Caco-2 (cell line): ENCODE results near the gene ZC3HAV1. TPM values are rescaled to one million over a fixed set of nuclear protein-coding genes. Genes with fewer than 3 reads are reported as not detected.
A peak's percentile ranks its signal among the peaks of the same experiment; 100 is the strongest.

ENCODE experiments used
- BruUV-seq: library from RNA; stranded (reverse); fragments of 400-500 nt; replicated peaks from 2 replicates; lab custom pipeline; 2021; lab: Mats Ljungman, UMichigan
- CTCF ChIA-PET: fragments of 300-600 bp; sonication (Branson Sonifier 250); formaldehyde crosslinking; loops from one replicate; lab custom pipeline; 2022; ENCODE audit warnings: antibody characterized with exemption; lab: Charles Lee
- POLR2A ChIA-PET: fragments of 300-600 bp; sonication (Branson Sonifier 250); formaldehyde crosslinking; loops from one replicate; lab custom pipeline; 2022; ENCODE audit warnings: antibody characterized with exemption; lab: Charles Lee
- DNase-seq, 2 experiments: peaks; one replicate each; pipeline versions ENCODE4 v3.0.0 to v3.0.0-alpha.2; 2020 to 2022
- H3K27me3 ChIP-seq: replicated peaks from 2 replicates; pipeline ENCODE4 v1.6.0; 2011; ENCODE audit warnings: low read length; ENCODE audit not compliant: control insufficient read depth, insufficient read depth
- H3K36me3 ChIP-seq: 2 replicates; pipeline ENCODE4 v1.5.1; 2011; ENCODE audit warnings: low read length; ENCODE audit not compliant: control insufficient read depth, insufficient read depth
- H3K4me1 ChIP-seq: fragments of 250-450 bp; sonication (Bioruptor Pico); 2 replicates; pipeline ENCODE4 v1.5.1; 2020; ENCODE audit warnings: mild to moderate bottlenecking
- H3K4me3 ChIP-seq: 2 replicates; pipeline ENCODE4 v1.5.1; 2011; ENCODE audit warnings: low read depth, mild to moderate bottlenecking, control low read depth, low read length
- H3K9me3 ChIP-seq: fragments of 250-450 bp; sonication (Bioruptor Pico); 2 replicates; pipeline ENCODE4 v1.5.1; 2020; ENCODE audit warnings: mild to moderate bottlenecking, moderate library complexity
- H3K27ac Mint-ChIP-seq: one replicate; pipeline ENCODE4 v1.8.0; 2022; ENCODE audit warnings: mixed read lengths; ENCODE audit not compliant: unreplicated experiment
- H3K27me3 Mint-ChIP-seq: one replicate; pipeline ENCODE4 v1.8.0; 2022; ENCODE audit warnings: mixed read lengths; ENCODE audit not compliant: insufficient read depth, unreplicated experiment
- H3K36me3 Mint-ChIP-seq: one replicate; pipeline ENCODE4 v1.8.0; 2022; ENCODE audit warnings: mild to moderate bottlenecking, mixed read lengths; ENCODE audit not compliant: insufficient read depth, unreplicated experiment
- H3K4me1 Mint-ChIP-seq: one replicate; pipeline ENCODE4 v1.8.0; 2022; ENCODE audit warnings: low read depth, mixed read lengths; ENCODE audit not compliant: unreplicated experiment
- H3K4me3 Mint-ChIP-seq: one replicate; pipeline ENCODE4 v1.8.0; 2022; ENCODE audit warnings: mild to moderate bottlenecking, moderate library complexity, mixed read lengths; ENCODE audit not compliant: unreplicated experiment
- H3K9me3 Mint-ChIP-seq: one replicate; pipeline ENCODE4 v1.8.0; 2022; ENCODE audit warnings: mixed read lengths; ENCODE audit not compliant: unreplicated experiment
- intact Hi-C: fragments of 100-400 bp; cut with micrococcal nuclease; formaldehyde crosslinking; loops from one replicate; pipeline ENCODE4 v1.10.0; 2022; ENCODE audit not compliant: unreplicated experiment
- total RNA-seq: library from RNA; stranded (reverse); gene quantifications from 2 replicates; pipeline ENCODE4 v1.2.3, GENCODE V29; 2022
- TF ChIP-seq, protein P1 (sequence below), 2 experiments: fragments of 200-600 bp in 1 of 2; IDR thresholded peaks; 1 replicate in 1 of 2; 2 replicates in 1 of 2; pipeline versions ENCODE4 v1.5.1 to v1.8.0; 2011 to 2022; ENCODE audit warnings: antibody characterized with exemption in 1 of 2, control low read depth in 1 of 2, inconsistent platforms in 1 of 2, low read depth in 1 of 2, low read length in 1 of 2, mild to moderate bottlenecking in 1 of 2, moderate library complexity in 1 of 2; ENCODE audit not compliant: insufficient read depth in 1 of 2, severe bottlenecking in 1 of 2, unreplicated experiment in 1 of 2

The ZC3HAV1 gene
- total RNA-seq, 1 experiment from 2014 or later: 30.8 TPM

DNA sequence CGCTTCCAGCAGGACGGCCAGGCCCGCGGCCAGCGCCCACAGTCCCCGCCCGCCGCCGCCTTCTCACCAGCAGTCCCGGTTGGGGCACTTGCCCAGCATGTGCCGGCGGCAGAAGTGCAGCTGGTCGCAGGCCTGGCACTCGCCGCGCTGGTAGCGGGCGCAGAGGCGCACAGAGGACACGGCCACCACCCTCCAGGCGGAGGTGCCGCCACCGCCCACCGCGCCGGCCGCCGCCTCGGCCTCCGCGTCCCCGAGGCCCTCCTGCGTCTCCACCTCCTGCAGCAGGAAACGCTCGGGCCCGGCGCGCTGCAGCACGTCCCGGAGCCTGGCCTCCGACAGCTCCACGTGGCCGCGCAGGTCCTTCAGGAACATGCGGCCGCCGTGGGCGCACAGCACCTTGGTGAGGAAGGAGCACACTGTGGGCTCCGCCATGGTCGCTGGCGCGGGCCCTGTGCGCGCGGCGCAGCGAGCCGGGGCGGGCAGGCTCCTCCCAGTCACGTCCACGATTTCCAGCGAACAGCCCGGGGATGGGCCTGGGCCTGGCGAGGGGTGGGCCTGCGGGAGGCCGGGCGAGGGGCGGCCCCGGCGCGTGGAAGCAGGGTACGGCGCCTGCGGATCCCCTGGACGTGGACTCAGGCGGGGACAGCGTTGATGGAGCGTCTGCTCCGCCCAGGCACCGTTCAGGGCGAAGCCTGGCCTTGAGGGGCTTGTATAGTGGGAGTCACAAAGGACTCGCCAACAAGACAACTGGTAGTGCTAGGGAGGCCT lies 73.8 kb downstream of the ZC3HAV1 start, which contains the start of gene ZC3HAV1L:
TSS of gene ZC3HAV1L (minus strand) at position 457 of the 768 bp plus-strand sequence. CDS start at position 432, 25 bp downstream.
- TF ChIP-seq, protein P1, sequence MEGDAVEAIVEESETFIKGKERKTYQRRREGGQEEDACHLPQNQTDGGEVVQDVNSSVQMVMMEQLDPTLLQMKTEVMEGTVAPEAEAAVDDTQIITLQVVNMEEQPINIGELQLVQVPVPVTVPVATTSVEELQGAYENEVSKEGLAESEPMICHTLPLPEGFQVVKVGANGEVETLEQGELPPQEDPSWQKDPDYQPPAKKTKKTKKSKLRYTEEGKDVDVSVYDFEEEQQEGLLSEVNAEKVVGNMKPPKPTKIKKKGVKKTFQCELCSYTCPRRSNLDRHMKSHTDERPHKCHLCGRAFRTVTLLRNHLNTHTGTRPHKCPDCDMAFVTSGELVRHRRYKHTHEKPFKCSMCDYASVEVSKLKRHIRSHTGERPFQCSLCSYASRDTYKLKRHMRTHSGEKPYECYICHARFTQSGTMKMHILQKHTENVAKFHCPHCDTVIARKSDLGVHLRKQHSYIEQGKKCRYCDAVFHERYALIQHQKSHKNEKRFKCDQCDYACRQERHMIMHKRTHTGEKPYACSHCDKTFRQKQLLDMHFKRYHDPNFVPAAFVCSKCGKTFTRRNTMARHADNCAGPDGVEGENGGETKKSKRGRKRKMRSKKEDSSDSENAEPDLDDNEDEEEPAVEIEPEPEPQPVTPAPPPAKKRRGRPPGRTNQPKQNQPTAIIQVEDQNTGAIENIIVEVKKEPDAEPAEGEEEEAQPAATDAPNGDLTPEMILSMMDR (IDR thresholded peaks at IDR 0.05; ENCODE audit: insufficient read depth in 1 of 2, low read depth in 1 of 2, low read length in 1 of 2, severe bottlenecking in 1 of 2, unreplicated experiment in 1 of 2): no peak
- Mint-ChIP-seq H3K4me3 (peak within 1 kb of the TSS; percentile 77), H3K27ac (peak within 1 kb of the TSS; percentile 51), H3K27me3 (no peaks in the 10 kb centered on the region), H3K9me3 (no peaks in the 10 kb centered on the region), H3K36me3 (peaks cover 22% of the 10 kb centered on the region), H3K4me1 (peaks cover 20% of the 10 kb centered on the region)
- Histone ChIP-seq H3K4me1 (peaks cover 6% of the 10 kb centered on the region), H3K4me3 (peak within 1 kb of the TSS; percentile 97), H3K9me3 (no peaks in the 10 kb centered on the region), H3K36me3 (no peaks in the 10 kb centered on the region; the same call in 1 of the 2 replicates), H3K27me3 (no peaks in the 10 kb centered on the region)
- BruUV-seq: no TSS peak
- CTCF ChIA-PET: interaction anchor here (0.7 kb wide), 1 partner anchor 58 kb away, joined by 3 read pairs; no protein-coding TSS in a partner anchor
- peak; percentile 79 to 84 for DNase-seq
- POLR2A ChIA-PET: no interaction called here
- intact Hi-C loops: loop anchor here (2.0 kb wide), 1 partner anchor 19 kb away; no protein-coding TSS in a partner anchor

DNA sequence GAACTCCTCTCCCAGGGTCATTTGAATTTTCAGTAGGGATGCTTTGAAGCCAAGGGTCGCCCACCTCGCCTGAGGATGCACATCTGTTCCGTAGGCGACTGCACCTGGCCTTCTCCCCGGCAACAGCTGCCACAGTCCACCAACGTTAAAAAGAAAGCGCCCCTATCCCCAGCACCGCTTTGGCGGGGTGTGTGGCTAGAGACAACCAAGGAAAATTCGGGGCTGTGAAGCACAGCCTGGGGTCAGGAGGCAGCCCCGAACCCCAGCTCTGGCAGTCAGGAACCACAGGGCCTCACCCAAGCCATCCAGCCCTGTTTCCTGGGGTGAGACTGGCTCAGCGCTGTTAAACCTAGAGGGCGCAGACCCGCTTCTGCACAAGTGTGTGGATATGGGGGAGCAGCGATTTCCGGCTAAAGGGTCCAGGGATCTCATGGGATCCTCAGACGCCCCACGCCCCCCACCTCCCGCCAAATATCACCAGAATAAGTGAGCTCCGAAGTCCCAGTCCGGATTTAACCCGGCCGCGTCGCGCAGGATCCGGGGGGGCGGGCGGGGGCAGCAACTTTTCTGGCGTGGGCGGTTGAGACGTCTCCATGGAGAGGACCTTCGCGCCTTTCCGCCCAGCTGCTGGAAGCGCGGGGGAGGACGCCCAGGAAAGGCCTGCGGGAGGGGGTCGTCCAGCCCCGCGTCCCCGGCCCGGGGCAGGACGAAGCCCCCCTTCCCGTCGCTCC lies 74.5 kb downstream of the ZC3HAV1 start:
- no peaks in the 10 kb centered on the region for H3K27me3 Mint-ChIP-seq

More for the DNA sequence above, 74.5 kb downstream of the ZC3HAV1 start:
- ChIA-PET CTCF (no interaction called here), POLR2A (interaction anchor here (0.6 kb wide), 2 partner anchors 523 to 874 kb away, joined by 4 to 5 read pairs; no protein-coding TSS in a partner anchor)
- peak overlapping the region; percentile 97 for H3K4me3 ChIP-seq
- intact Hi-C loops: no loop called here
- H3K36me3 ChIP-seq: no peaks in the 10 kb centered on the region; the same call in 1 of the 2 replicates
- H3K27ac Mint-ChIP-seq: peak overlapping the region; percentile 15
- peaks cover 30% of the 10 kb centered on the region for H3K36me3 Mint-ChIP-seq
- BruUV-seq: no TSS peak
- H3K9me3 Mint-ChIP-seq: no peaks in the 10 kb centered on the region
- TF ChIP-seq, protein P1 (IDR thresholded peaks at IDR 0.05; ENCODE audit: insufficient read depth in 1 of 2, low read depth in 1 of 2, low read length in 1 of 2, severe bottlenecking in 1 of 2, unreplicated experiment in 1 of 2): peak in 1 of 2 experiments; percentile 32
- peaks cover 20% of the 10 kb centered on the region for H3K4me1 Mint-ChIP-seq
- no peaks in the 10 kb centered on the region for H3K9me3 ChIP-seq
- peak; percentile 50 to 53 for DNase-seq
- H3K27me3 ChIP-seq: no peaks in the 10 kb centered on the region
- H3K4me3 Mint-ChIP-seq: peak overlapping the region; percentile 77
- peaks cover 6% of the 10 kb centered on the region for H3K4me1 ChIP-seq
